IMR-90 (cell line): ENCODE measurements around the gene AMDHD2. TPM values are rescaled to one million over a fixed set of nuclear protein-coding genes. Genes with fewer than 3 reads are reported as not detected.

Source experiments
- ATAC-seq: fragments of 200-7000 bp; cut with Tn5 transposase; 2 replicates; pipeline ENCODE4 v1.9.1; 2020; ENCODE audit warnings: low read depth, mild to moderate bottlenecking, moderate library complexity
- BruUV-seq: library from RNA; stranded (reverse); fragments of 400-500 nt; replicated peaks from 2 replicates; lab custom pipeline; 2021; lab: Mats Ljungman, UMichigan
- CTCF ChIA-PET: fragments of 300-600 bp; formaldehyde crosslinking; extraction: SDS; loops from one replicate; lab custom pipeline; 2021; ENCODE audit warnings: antibody characterized with exemption; lab: Yijun Ruan, JAX
- POLR2A ChIA-PET: fragments of 300-600 bp; sonication (Branson Sonifier 250); formaldehyde crosslinking; loops from one replicate; lab custom pipeline; 2022; ENCODE audit warnings: antibody characterized with exemption; ENCODE audit not compliant: unreplicated experiment; lab: Charles Lee
- DNase-seq: peaks from one replicate; pipeline ENCODE4 v3.0.0; 2013
- H2AFZ ChIP-seq: replicated peaks from 2 replicates; pipeline ENCODE3; 2013; ENCODE audit warnings: low read length, mild to moderate bottlenecking; ENCODE audit not compliant: poor library complexity
- H2AK5ac ChIP-seq: 2 replicates; pipeline ENCODE4 v1.6.1; 2013; ENCODE audit warnings: low read depth, low read length, inconsistent platforms
- H2AK9ac ChIP-seq: replicated peaks from 2 replicates; pipeline ENCODE3; 2013; ENCODE audit warnings: mild to moderate bottlenecking, low read depth, low read length, moderate library complexity; ENCODE audit not compliant: poor library complexity
- H2BK120ac ChIP-seq: 2 replicates; pipeline ENCODE4 v1.6.1; 2013; ENCODE audit warnings: low read depth, low read length, inconsistent platforms
- H2BK15ac ChIP-seq: 3 replicates; pipeline ENCODE4 v1.6.1; 2013; ENCODE audit warnings: low read depth, low read length, inconsistent platforms
- H2BK20ac ChIP-seq: 2 replicates; pipeline ENCODE4 v1.6.1; 2013; ENCODE audit warnings: low read depth, mild to moderate bottlenecking, inconsistent platforms, low read length, moderate library complexity
- H2BK5ac ChIP-seq: 2 replicates; pipeline ENCODE4 v1.6.1; 2013; ENCODE audit warnings: mild to moderate bottlenecking, low read depth, low read length, inconsistent platforms; ENCODE audit not compliant: poor library complexity, severe bottlenecking
- H3K14ac ChIP-seq: replicated peaks from 2 replicates; pipeline ENCODE4 v1.6.1; 2013; ENCODE audit warnings: low read depth, low read length, inconsistent platforms
- H3K18ac ChIP-seq: 2 replicates; pipeline ENCODE4 v1.6.1; 2013; ENCODE audit warnings: low read depth, low read length, control low read depth
- H3K23ac ChIP-seq: 2 replicates; pipeline ENCODE4 v1.6.1; 2013; ENCODE audit warnings: low read depth, low read length, inconsistent platforms
- H3K27ac ChIP-seq: 2 replicates; pipeline ENCODE4 v1.5.1; 2013; ENCODE audit warnings: mild to moderate bottlenecking, control low read depth, low read length; ENCODE audit not compliant: insufficient read depth
- H3K27me3 ChIP-seq: 2 replicates; pipeline ENCODE4 v1.6.1; 2013; ENCODE audit warnings: low read length; ENCODE audit not compliant: control insufficient read depth, insufficient read depth
- H3K36me3 ChIP-seq: 2 replicates; pipeline ENCODE4 v1.6.1; 2013; ENCODE audit warnings: low read length, mixed read lengths; ENCODE audit not compliant: control insufficient read depth, insufficient read depth
- H3K4ac ChIP-seq: 2 replicates; pipeline ENCODE4 v1.6.1; 2013; ENCODE audit warnings: low read depth, low read length, inconsistent platforms
- H3K4me1 ChIP-seq: 2 replicates; pipeline ENCODE4 v1.6.1; 2013; ENCODE audit warnings: low read length, mixed read lengths; ENCODE audit not compliant: control insufficient read depth, insufficient read depth
- H3K4me2 ChIP-seq: 2 replicates; pipeline ENCODE4 v1.6.1; 2013; ENCODE audit warnings: low read depth, mild to moderate bottlenecking, control low read depth, low read length, moderate library complexity
- H3K4me3 ChIP-seq: 2 replicates; pipeline ENCODE4 v1.5.1; 2013; ENCODE audit warnings: low read depth, mild to moderate bottlenecking, control low read depth, low read length, moderate library complexity; ENCODE audit not compliant: insufficient read depth
- H3K56ac ChIP-seq: 2 replicates; pipeline ENCODE4 v1.6.1; 2013; ENCODE audit warnings: low read length, inconsistent platforms; ENCODE audit not compliant: insufficient read depth; ENCODE audit errors: extremely low read depth
- H3K79me1 ChIP-seq, 2 experiments: 2 replicates each; pipeline ENCODE4 v1.6.1; 2013; ENCODE audit warnings: low read length in 2 of 2, inconsistent platforms in 1 of 2, low read depth in 1 of 2
- H3K9ac ChIP-seq: 2 replicates; pipeline ENCODE4 v1.6.1; 2013; ENCODE audit warnings: low read depth, low read length, control low read depth
- H3K9me1 ChIP-seq: 2 replicates; pipeline ENCODE4 v1.6.1; 2013; ENCODE audit warnings: low read length, inconsistent platforms; ENCODE audit not compliant: insufficient read depth
- H3K9me3 ChIP-seq: 2 replicates; pipeline ENCODE4 v1.6.1; 2013; ENCODE audit warnings: low read length; ENCODE audit not compliant: control insufficient read depth, insufficient read depth
- H4K20me1 ChIP-seq: 2 replicates; pipeline ENCODE4 v1.6.1; 2013; ENCODE audit warnings: low read length, inconsistent platforms; ENCODE audit not compliant: insufficient read depth
- H4K5ac ChIP-seq: 2 replicates; pipeline ENCODE4 v1.6.1; 2013; ENCODE audit warnings: mild to moderate bottlenecking, low read depth, low read length, control low read depth
- H4K8ac ChIP-seq, 2 experiments: 2 replicates each; pipeline ENCODE4 v1.6.1; 2013; ENCODE audit warnings: low read depth in 2 of 2, low read length in 2 of 2, control low read depth in 1 of 2, inconsistent platforms in 1 of 2
- H4K91ac ChIP-seq: 2 replicates; pipeline ENCODE4 v1.6.1; 2013; ENCODE audit warnings: low read depth, low read length, inconsistent platforms; ENCODE audit not compliant: insufficient read depth
- BHLHE40 ChIP-seq: fragments of 150-350 bp; IDR thresholded peaks from 2 replicates; pipeline ENCODE4 v1.6.1; 2016; ENCODE audit warnings: mild to moderate bottlenecking, low read depth, low read length
- MAZ ChIP-seq: IDR thresholded peaks from 2 replicates; pipeline ENCODE4 v1.6.1; 2012; ENCODE audit warnings: low read depth, mild to moderate bottlenecking, low read length, improper control_type of control experiment, moderate library complexity, borderline replicate concordance
- POLR2A ChIP-seq: IDR thresholded peaks from 2 replicates; pipeline ENCODE4 v1.6.1; 2012; ENCODE audit warnings: mild to moderate bottlenecking, low read depth, low read length
- USF2 ChIP-seq: fragments of 150-350 bp; IDR thresholded peaks from 2 replicates; pipeline ENCODE4 v1.6.1; 2017; ENCODE audit warnings: mild to moderate bottlenecking, antibody characterized with exemption, low read length, low read depth
- WGBS, 2 experiments: methylation state at CpG; one replicate each; pipeline versions ENCODE4 v1.1.5 to v1.1.7; 2013; ENCODE audit warnings: missing lambda C conversion rate in 2 of 2; ENCODE audit not compliant: insufficient read length in 1 of 2; ENCODE audit errors: extremely low coverage in 2 of 2; 5-methylcytosine and 5-hydroxymethylcytosine counted together
- dilution Hi-C: fragments of 300-500 bp; cut with HindIII; formaldehyde crosslinking; loops from one replicate; pipeline ENCODE4 v1.14.3; 2018; ENCODE audit warnings: low sequenced_read_pairs; ENCODE audit not compliant: unreplicated experiment
- in situ Hi-C: fragments of 300-500 bp; cut with MboI; formaldehyde crosslinking; loops from 3 replicates; pipeline ENCODE4 v1.14.3; 2019; ENCODE audit warnings: low sequenced_read_pairs, inconsistent platforms, mixed read lengths
- intact Hi-C: fragments of 100-400 bp; cut with micrococcal nuclease; formaldehyde crosslinking; loops from 2 replicates; pipeline ENCODE4 v1.10.0; 2022
- polyA plus RNA-seq, 3 experiments: library from polyadenylated mRNA; depleted of rRNA; stranded (reverse); fragments of >200 nt; gene quantifications; 2 replicates each; pipeline ENCODE4 v1.2.3, GENCODE V29; 2012; ENCODE audit warnings: low replicate concordance in 1 of 3
- total RNA-seq: library from RNA; depleted of rRNA; stranded (reverse); fragments of >200 nt; gene quantifications from 2 replicates; pipeline ENCODE4 v1.2.3, GENCODE V29; 2012

The AMDHD2 gene
- total and polyA plus RNA-seq, 2 of the 4 experiments (the other 2 are of a cell fraction), result 10.6 to 30.3 TPM

GRCh38 chr16:2474877-2475412, 45.2 kb upstream of the AMDHD2 start, which contains the start of gene TBC1D24:
Gene TBC1D24, plus strand, starts transcription at chr16:2475127. Its CDS starts 21,022 bp downstream, at chr16:2496149.
- no peak within 1 kb of the TSS for H2BK15ac ChIP-seq
- H3K9ac ChIP-seq, result peak within 1 kb of the TSS; percentile 89
- H3K4me2 ChIP-seq, result peak within 1 kb of the TSS; percentile 97
- H3K27me3 ChIP-seq, result no peaks in the 10 kb centered on the region; the same call in 1 of the 2 replicates
- ATAC-seq (peak; percentile 79), DNase-seq (peak; percentile 72)
- H4K91ac ChIP-seq, result peak within 1 kb of the TSS; percentile 79
- H3K14ac ChIP-seq, result peak within 1 kb of the TSS; percentile 51
- peak within 1 kb of the TSS; percentile 90 for H3K4ac ChIP-seq
- H3K4me3 ChIP-seq, result peak within 1 kb of the TSS; percentile 92
- no TSS peak for BruUV-seq
- peaks cover 15% of the 10 kb centered on the region for H3K4me1 ChIP-seq
- in situ Hi-C loops, result no loop called here
- CTCF ChIA-PET, result interaction anchor here (0.6 kb wide), 1 partner anchor 8 kb away, joined by 3 read pairs; no protein-coding TSS in a partner anchor
- H3K56ac ChIP-seq, result 0 out of 2 replicates have a peak within 1 kb of the TSS, but pooled peaks have one; percentile 12
- H4K8ac ChIP-seq, result peak within 1 kb of the TSS; percentile 67 to 82
- H2BK120ac ChIP-seq, result no peak within 1 kb of the TSS
- WGBS, 2 experiments, result 1% methylated on average over 32 of the region's 77 CpGs; no CpG with 5 or more reads in 1 of the 2 experiments
- no peaks in the 10 kb centered on the region for H3K36me3 ChIP-seq
- H2BK20ac ChIP-seq, result no peak within 1 kb of the TSS
- peak within 1 kb of the TSS; percentile 87 for H2AK5ac ChIP-seq
- H2AFZ ChIP-seq, result peak within 1 kb of the TSS; percentile 90
- H3K9me1 ChIP-seq, result peaks cover 3% of the 10 kb centered on the region; the same call in 1 of the 2 replicates
- POLR2A ChIA-PET, result interaction anchor here (0.6 kb wide), 2 partner anchors 211 to 243 kb away, joined by 6 to 7 read pairs; no protein-coding TSS in a partner anchor
- H3K79me1 ChIP-seq, result peaks cover 10 to 62% of the 10 kb centered on the region in 2 experiments; a peak in 3 of 4 replicates
- TF ChIP-seq POLR2A, result peak; percentile 40; the same call in 1 of the 2 replicates
- TF ChIP-seq USF2, result no peak; the same call in 1 of the 2 replicates
- TF ChIP-seq MAZ, result peak; percentile 48; the same call in 1 of the 2 replicates
- peak; percentile 78 for TF ChIP-seq BHLHE40
- peaks cover 28% of the 10 kb centered on the region for H4K20me1 ChIP-seq
- H2BK5ac ChIP-seq, result peak within 1 kb of the TSS; percentile 88
- H3K27ac ChIP-seq, result peak within 1 kb of the TSS; percentile 92
- intact Hi-C loops, result loop anchor here (1.0 kb wide), 1 partner anchor 26 kb away; no protein-coding TSS in a partner anchor
- peak within 1 kb of the TSS; percentile 24; the same call in 1 of the 2 replicates for H3K18ac ChIP-seq
- H3K9me3 ChIP-seq, result no peaks in the 10 kb centered on the region
- H4K5ac ChIP-seq, result peak within 1 kb of the TSS; percentile 71; the same call in 1 of the 2 replicates
- dilution Hi-C loops, result no loop called here
- H3K23ac ChIP-seq, result peak within 1 kb of the TSS; percentile 65
- peak within 1 kb of the TSS; percentile 95 for H2AK9ac ChIP-seq
